ENCODE results near the gene TM9SF4.
"Not testable (repeated sequence)": the region's sequence is repeated elsewhere in the genome, so short reads cannot be mapped to it uniquely, and the experiment has no call there.

Gene TM9SF4

GRCh38 chr20:32159766-32160221 is 50.3 kb downstream of the TM9SF4 start:
- no peak for DNase-seq

- no peak for DNase-seq
Measured at GRCh38 chr20:32160341-32160740, 50.8 kb downstream of the TM9SF4 start.

GRCh38 chr20:32162351-32162750 is 52.8 kb downstream of the TM9SF4 start:
- DNase-seq = no peak

- no peak for DNase-seq
Measured at GRCh38 chr20:32163951-32164350, 54.4 kb downstream of the TM9SF4 start.

GRCh38 chr20:32164984-32165735 is 55.6 kb downstream of the TM9SF4 start:
- DNase-seq = no peak

- DNase-seq = no peak
Measured at GRCh38 chr20:32165836-32166545, 56.5 kb downstream of the TM9SF4 start.

- DNase-seq = no peak
Measured at GRCh38 chr20:32167552-32167951, 58.0 kb downstream of the TM9SF4 start.

- DNase-seq = no peak
Measured at GRCh38 chr20:32168184-32168910, 58.8 kb downstream of the TM9SF4 start.

- not testable (repeated sequence) for DNase-seq
Measured at GRCh38 chr20:32177696-32178095, 68.2 kb downstream of the TM9SF4 start.

- no peak for DNase-seq
Measured at GRCh38 chr20:32179515-32179914, 70.0 kb downstream of the TM9SF4 start.

- DNase-seq = no peak
Measured at GRCh38 chr20:32179934-32180333, 70.4 kb downstream of the TM9SF4 start.

- no peak for DNase-seq
Measured at GRCh38 chr20:32181606-32182005, 72.1 kb downstream of the TM9SF4 start.

- DNase-seq = no peak
Measured at GRCh38 chr20:32183947-32184635, 74.6 kb downstream of the TM9SF4 start.

- no peak for DNase-seq
Measured at GRCh38 chr20:32184961-32185603, 75.6 kb downstream of the TM9SF4 start.

GRCh38 chr20:32186506-32186905 is 77.0 kb downstream of the TM9SF4 start:
- no peak for DNase-seq

GRCh38 chr20:32188376-32189122 is 79.0 kb downstream of the TM9SF4 start:
- DNase-seq = no peak

- no peak for DNase-seq
Measured at GRCh38 chr20:32189123-32189410, 79.6 kb downstream of the TM9SF4 start.

- peak in 10 of 14 donors; percentile 14 to 58 (median 28) for DNase-seq
Measured at GRCh38 chr20:32189691-32190615, 80.4 kb downstream of the TM9SF4 start.

GRCh38 chr20:32190616-32191415 is 81.3 kb downstream of the TM9SF4 start:
- DNase-seq = peak in 1 of 14 donors; percentile 15
